Measurements from ENCODE around the gene CISD3.

Gene CISD3

DNA sequence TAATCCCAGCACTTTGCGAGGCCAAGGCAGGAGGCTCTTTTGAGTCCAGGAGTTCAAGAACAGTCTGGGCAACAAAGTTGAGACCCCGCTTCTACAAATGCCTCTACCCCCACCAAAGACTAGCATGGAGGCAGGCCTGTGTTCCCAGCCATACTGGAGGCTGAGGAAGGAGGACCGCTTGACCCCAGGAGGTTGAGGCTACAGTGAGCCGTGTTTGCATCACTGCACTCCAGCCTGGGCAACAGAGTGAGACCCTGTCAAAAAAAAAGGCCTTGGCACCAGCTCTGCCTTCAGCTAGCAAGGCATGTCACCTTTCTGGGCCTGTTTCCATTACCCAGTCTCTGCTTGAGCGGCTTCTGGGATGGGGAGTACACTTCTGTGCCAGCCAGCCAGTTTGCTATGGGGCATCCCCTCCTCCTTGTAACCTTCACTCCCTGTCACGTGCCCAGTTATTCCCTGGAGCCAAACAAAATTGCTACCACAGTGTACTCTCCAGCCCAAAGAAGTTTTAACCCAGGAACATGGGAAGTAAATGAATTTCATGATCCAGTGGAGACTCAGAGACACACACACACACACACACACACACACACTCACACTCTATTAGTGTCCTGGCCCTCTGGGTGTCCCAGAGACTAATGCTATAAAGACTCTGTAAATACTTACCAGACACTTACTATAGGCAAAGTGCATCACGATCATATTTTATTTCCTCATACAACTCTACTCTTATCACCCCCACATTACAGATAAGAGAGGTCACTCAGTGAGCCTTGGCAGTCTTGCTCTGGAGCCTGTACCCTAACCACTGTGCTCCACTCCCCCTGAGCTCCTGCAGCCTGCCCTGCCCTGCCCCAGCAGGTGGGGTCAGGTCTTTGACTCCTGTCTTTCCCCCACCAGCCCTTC, 2.5 kb downstream of the CISD3 start:
- Histone ChIP-seq H3K9me3 (ENCODE audit: control insufficient read depth, insufficient read depth, low read depth, low read length) (no peaks in the 10 kb centered on the region), H3K4me1 (ENCODE audit: control insufficient read depth, insufficient read depth, low read length) (peaks cover 5% of the 10 kb centered on the region), H3K36me3 (ENCODE audit: control insufficient read depth in 2 of 2, insufficient read depth in 1 of 2, low read length in 2 of 2) (peaks cover 21 to 61% of the 10 kb centered on the region in 2 experiments), H3K27ac (ENCODE audit: extremely low read depth, low read depth, low read length) (no peak overlapping the region; the same call in 1 of the 2 replicates), H3K4me3 (ENCODE audit: low read depth, low read length) (no peak overlapping the region)
- POLR2A ChIA-PET, result interaction anchor here (0.5 to 0.7 kb wide), 2 partner anchors 13 to 268 kb away, joined by 3 read pairs; no protein-coding TSS in a partner anchor
- CTCF ChIA-PET, result interaction anchor here (1.1 to 3.1 kb wide), 4 partner anchors 13 to 511 kb away, joined by 3 to 17 read pairs (median 6); no protein-coding TSS in a partner anchor
- 0 out of 2 replicates have a peak, but pooled peaks have one; percentile 8 for TF ChIP-seq PATZ1 (tag by site-specific recombination; IDR thresholded peaks at IDR 0.05)
- TF ChIP-seq ZNF121 (tag by site-specific recombination; IDR thresholded peaks at IDR 0.05), result peak; percentile 85
- TF ChIP-seq ZNF701 (tag by site-specific recombination; IDR thresholded peaks at IDR 0.05), result no peak
- peak; percentile 41; the same call in 1 of the 2 replicates for TF ChIP-seq ZNF600 (tag by site-specific recombination; IDR thresholded peaks at IDR 0.05)
- TF ChIP-seq ZSCAN4 (tag by site-specific recombination; IDR thresholded peaks at IDR 0.05), result peak; percentile 54; the same call in 1 of the 2 replicates

- peaks cover 5% of the 10 kb centered on the region for H3K4me1 ChIP-seq (ENCODE audit: control insufficient read depth, insufficient read depth, low read length)
- ChIA-PET POLR2A (interaction anchor here (0.5 to 1.7 kb wide), 3 partner anchors 12 to 269 kb away, joined by 3 to 6 read pairs (median 3); no protein-coding TSS in a partner anchor), CTCF (interaction anchor here (0.7 to 3.7 kb wide), 8 partner anchors 11 to 1805 kb away, joined by 3 to 60 read pairs (median 8); partner anchors contain the start of gene EPOP)
- H3K4me3 ChIP-seq (ENCODE audit: low read depth, low read length), result no peak overlapping the region
- TF ChIP-seq ZNF610 (tag by site-specific recombination; IDR thresholded peaks at IDR 0.05; ENCODE audit: borderline replicate concordance), result no peak
- TF ChIP-seq SCRT2 (tag by site-specific recombination; IDR thresholded peaks at IDR 0.05), result peak; percentile 63
- no peak overlapping the region; the same call in 1 of the 2 replicates for H3K27ac ChIP-seq (ENCODE audit: extremely low read depth, low read depth, low read length)
- H3K36me3 ChIP-seq (ENCODE audit: control insufficient read depth in 2 of 2, insufficient read depth in 1 of 2, low read length in 2 of 2), result peaks cover 23 to 68% of the 10 kb centered on the region in 2 experiments
- no peaks in the 10 kb centered on the region for H3K9me3 ChIP-seq (ENCODE audit: control insufficient read depth, insufficient read depth, low read depth, low read length)
Observed at GRCh38 chr17:38733282-38733981, 3.3 kb downstream of the CISD3 start.

GRCh38 chr17:38733982-38734973, 4.1 kb downstream of the CISD3 start:
- Histone ChIP-seq H3K4me1 (ENCODE audit: control insufficient read depth, insufficient read depth, low read length) (peaks cover 5% of the 10 kb centered on the region), H3K4me3 (ENCODE audit: low read depth, low read length) (no peak overlapping the region), H3K36me3 (ENCODE audit: control insufficient read depth in 2 of 2, insufficient read depth in 1 of 2, low read length in 2 of 2) (peaks cover 23 to 77% of the 10 kb centered on the region in 2 experiments), H3K9me3 (ENCODE audit: control insufficient read depth, insufficient read depth, low read depth, low read length) (no peaks in the 10 kb centered on the region), H3K27ac (ENCODE audit: extremely low read depth, low read depth, low read length) (no peak overlapping the region)
- TF ChIP-seq GLIS1 (tag by site-specific recombination; IDR thresholded peaks at IDR 0.05) (peak; percentile 68), ZNF654 (tag by site-specific recombination; IDR thresholded peaks at IDR 0.05; ENCODE audit: low read depth) (0 out of 2 replicates have a peak, but pooled peaks have one; percentile 12), ZNF211 (tag by site-specific recombination; IDR thresholded peaks at IDR 0.05; ENCODE audit: low read depth) (no peak), ZSCAN23 (tag by site-specific recombination; IDR thresholded peaks at IDR 0.05) (no peak)
- TF ChIP-seq, protein P1, sequence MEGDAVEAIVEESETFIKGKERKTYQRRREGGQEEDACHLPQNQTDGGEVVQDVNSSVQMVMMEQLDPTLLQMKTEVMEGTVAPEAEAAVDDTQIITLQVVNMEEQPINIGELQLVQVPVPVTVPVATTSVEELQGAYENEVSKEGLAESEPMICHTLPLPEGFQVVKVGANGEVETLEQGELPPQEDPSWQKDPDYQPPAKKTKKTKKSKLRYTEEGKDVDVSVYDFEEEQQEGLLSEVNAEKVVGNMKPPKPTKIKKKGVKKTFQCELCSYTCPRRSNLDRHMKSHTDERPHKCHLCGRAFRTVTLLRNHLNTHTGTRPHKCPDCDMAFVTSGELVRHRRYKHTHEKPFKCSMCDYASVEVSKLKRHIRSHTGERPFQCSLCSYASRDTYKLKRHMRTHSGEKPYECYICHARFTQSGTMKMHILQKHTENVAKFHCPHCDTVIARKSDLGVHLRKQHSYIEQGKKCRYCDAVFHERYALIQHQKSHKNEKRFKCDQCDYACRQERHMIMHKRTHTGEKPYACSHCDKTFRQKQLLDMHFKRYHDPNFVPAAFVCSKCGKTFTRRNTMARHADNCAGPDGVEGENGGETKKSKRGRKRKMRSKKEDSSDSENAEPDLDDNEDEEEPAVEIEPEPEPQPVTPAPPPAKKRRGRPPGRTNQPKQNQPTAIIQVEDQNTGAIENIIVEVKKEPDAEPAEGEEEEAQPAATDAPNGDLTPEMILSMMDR (tag by site-specific recombination; IDR thresholded peaks at IDR 0.05), result 0 out of 2 replicates have a peak, but pooled peaks have one; percentile 37
- ChIA-PET POLR2A (interaction anchor here (0.6 to 3.2 kb wide), 9 partner anchors 10 to 62 kb away, joined by 3 to 18 read pairs (median 6); partner anchors contain the start of gene PSMB3), CTCF (interaction anchor here (0.6 to 3.7 kb wide), 38 partner anchors 9 to 1804 kb away, joined by 3 to 60 read pairs (median 4); partner anchors contain the start of genes EPOP and PCGF2)

All from HEK293 (cell line).